ENCODE results near the gene SCRN1.
"Not testable (repeated sequence)": the region's sequence is repeated elsewhere in the genome, so short reads cannot be mapped to it uniquely, and the experiment has no call there.

The SCRN1 gene

DNA sequence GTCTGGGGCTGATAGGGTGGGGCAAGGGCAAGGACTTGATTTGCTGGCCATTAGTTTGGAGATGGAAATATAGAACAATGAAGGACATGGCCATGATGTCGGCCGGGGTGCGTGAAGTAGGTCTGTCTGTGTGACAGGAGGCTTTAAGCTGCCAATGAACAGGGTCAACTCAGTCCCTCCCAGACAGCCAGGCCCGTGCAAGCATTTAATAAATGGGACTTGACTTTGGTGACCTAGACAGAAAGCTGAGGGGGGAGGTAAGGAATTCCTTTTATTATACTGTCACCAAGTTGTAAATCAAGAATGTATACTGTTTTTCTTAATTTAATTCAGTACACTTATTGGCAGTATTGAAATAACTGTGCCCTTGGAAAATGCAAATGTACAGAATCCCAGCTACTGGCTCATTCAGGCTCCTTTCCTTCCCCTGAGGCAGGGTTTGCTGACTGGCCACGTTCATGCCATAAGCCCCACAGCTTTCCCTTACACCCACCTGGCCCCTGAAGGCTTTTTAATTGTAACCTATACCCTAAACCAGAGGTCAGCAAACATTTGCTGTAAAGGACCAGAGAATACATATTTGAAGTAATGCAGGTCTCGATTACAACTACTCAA is 96.1 kb downstream of the SCRN1 start:
- in situ Hi-C loops (cut with MboI; ENCODE audit: low sequenced_read_pairs): no loop called here
- no peak overlapping the region for H3K4me3 ChIP-seq
- peak; percentile 74 to 89 for DNase-seq (ENCODE audit: low spot score in 2 of 2)
- H3K27me3 ChIP-seq (ENCODE audit: low read depth): no peaks in the 10 kb centered on the region
- H3K36me3 ChIP-seq (replicated peaks): peaks cover 19% of the 10 kb centered on the region
- no peaks in the 10 kb centered on the region; the same call in 1 of the 2 replicates for H3K9me3 ChIP-seq
- peaks cover 15% of the 10 kb centered on the region for H3K4me1 ChIP-seq

DNA sequence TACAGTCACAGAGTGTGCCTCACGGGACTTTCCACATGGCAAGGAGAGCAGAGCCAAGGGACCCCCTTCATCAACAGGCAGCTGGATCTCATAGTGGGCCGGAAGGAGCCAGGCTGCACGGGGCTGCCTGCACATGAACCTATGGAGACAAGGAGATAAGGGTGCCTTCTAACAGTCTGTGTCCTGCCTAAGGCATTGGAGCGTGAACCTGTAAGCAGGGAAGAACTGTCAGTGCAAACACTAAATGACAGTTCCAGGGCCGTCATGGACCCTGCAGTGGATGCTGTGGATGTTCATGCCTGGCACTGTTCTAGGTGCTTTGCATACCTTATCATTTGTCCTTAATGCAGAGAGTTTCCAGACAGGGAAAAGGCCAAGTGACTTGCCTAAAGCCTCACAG is 97.4 kb downstream of the SCRN1 start:
- Histone ChIP-seq H3K9me3 (no peaks in the 10 kb centered on the region; the same call in 1 of the 2 replicates), H3K4me1 (peaks cover 15% of the 10 kb centered on the region), H3K36me3 (replicated peaks) (peaks cover 17% of the 10 kb centered on the region), H3K4me3 (no peak overlapping the region), H3K27me3 (ENCODE audit: low read depth) (no peaks in the 10 kb centered on the region)
- in situ Hi-C loops (cut with MboI; ENCODE audit: low sequenced_read_pairs): no loop called here
- DNase-seq (ENCODE audit: low spot score in 2 of 2): no peak

DNA sequence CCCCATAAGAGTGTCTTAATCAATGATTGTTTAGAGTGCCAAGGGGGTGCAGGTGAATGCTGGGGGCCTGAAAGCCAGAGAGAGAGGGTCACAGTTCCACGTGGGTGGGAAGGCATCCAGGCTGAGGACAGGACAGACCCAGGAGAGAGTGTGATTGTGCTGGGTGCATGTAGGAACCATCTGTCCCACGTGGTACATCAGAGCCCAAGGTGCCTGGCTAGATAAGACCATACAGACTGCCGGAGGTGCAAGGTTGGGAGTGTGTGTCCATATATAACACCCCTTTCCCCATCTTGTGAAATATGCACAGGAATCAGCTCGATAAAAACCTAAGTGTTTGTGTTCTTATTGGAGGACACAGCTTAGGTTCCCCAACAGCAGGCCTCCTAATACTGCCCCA is 97.8 kb downstream of the SCRN1 start:
- no peak for DNase-seq (ENCODE audit: low spot score in 2 of 2)

GRCh38 chr7:29890786-29891185 is 98.8 kb downstream of the SCRN1 start:
- H3K27me3 ChIP-seq (ENCODE audit: low read depth); H3K9me3 ChIP-seq; in situ Hi-C loops (cut with MboI; ENCODE audit: low sequenced_read_pairs); H3K4me3 ChIP-seq; DNase-seq (ENCODE audit: low spot score in 2 of 2): not testable (repeated sequence)
- peaks cover 12% of the 10 kb centered on the region for H3K36me3 ChIP-seq (replicated peaks)
- peaks cover 15% of the 10 kb centered on the region for H3K4me1 ChIP-seq

More for the DNA sequence above, 97.8 kb downstream of the SCRN1 start:
- no peaks in the 10 kb centered on the region; the same call in 1 of the 2 replicates for H3K9me3 ChIP-seq
- in situ Hi-C loops (cut with MboI; ENCODE audit: low sequenced_read_pairs): no loop called here
- no peaks in the 10 kb centered on the region for H3K27me3 ChIP-seq (ENCODE audit: low read depth)
- peaks cover 12% of the 10 kb centered on the region for H3K36me3 ChIP-seq (replicated peaks)
- peaks cover 15% of the 10 kb centered on the region for H3K4me1 ChIP-seq
- no peak overlapping the region for H3K4me3 ChIP-seq

GRCh38 chr7:29890251-29890650 is 99.3 kb downstream of the SCRN1 start:
- H3K36me3 ChIP-seq (replicated peaks): peaks cover 12% of the 10 kb centered on the region
- H3K9me3 ChIP-seq: no peaks in the 10 kb centered on the region
- no peaks in the 10 kb centered on the region for H3K27me3 ChIP-seq (ENCODE audit: low read depth)
- no peak overlapping the region for H3K4me3 ChIP-seq
- DNase-seq (ENCODE audit: low spot score in 2 of 2): no peak
- H3K4me1 ChIP-seq: peaks cover 15% of the 10 kb centered on the region
- in situ Hi-C loops (cut with MboI; ENCODE audit: low sequenced_read_pairs): no loop called here

DNA sequence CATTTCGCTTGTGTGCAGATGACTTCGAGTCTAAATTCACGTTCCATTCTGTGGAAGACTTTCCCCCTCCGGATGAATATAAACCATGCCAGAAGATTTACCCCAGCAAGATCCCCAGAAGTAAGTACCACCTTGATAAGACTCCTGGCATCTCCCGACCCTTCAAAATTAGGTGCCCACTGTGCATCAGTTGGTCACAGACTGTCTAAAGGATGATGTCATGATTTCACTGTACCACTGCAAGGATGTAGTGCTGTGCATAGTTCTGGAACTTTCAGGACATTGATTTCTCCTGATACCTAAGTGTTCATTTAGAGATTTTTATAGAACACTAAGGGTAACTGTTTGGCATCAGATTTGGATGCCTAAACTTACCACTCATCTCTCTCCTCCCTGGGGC is 100.3 kb downstream of the SCRN1 start:
- Histone ChIP-seq H3K9me3 (no peaks in the 10 kb centered on the region), H3K4me1 (peaks cover 14% of the 10 kb centered on the region)
- in situ Hi-C loops (cut with MboI; ENCODE audit: low sequenced_read_pairs): no loop called here

GRCh38 chr7:29888006-29888405 is 101.6 kb downstream of the SCRN1 start:
- Histone ChIP-seq H3K4me3 (no peak overlapping the region), H3K27me3 (ENCODE audit: low read depth) (no peaks in the 10 kb centered on the region), H3K36me3 (replicated peaks) (peaks cover 12% of the 10 kb centered on the region), H3K9me3 (no peaks in the 10 kb centered on the region), H3K4me1 (peaks cover 4% of the 10 kb centered on the region)
- no peak for DNase-seq (ENCODE audit: low spot score in 2 of 2)
- in situ Hi-C loops (cut with MboI; ENCODE audit: low sequenced_read_pairs): no loop called here

More for the DNA sequence above, 100.3 kb downstream of the SCRN1 start:
- Histone ChIP-seq H3K4me3 (no peak overlapping the region), H3K27me3 (ENCODE audit: low read depth) (no peaks in the 10 kb centered on the region), H3K36me3 (replicated peaks) (peaks cover 12% of the 10 kb centered on the region)
- DNase-seq (ENCODE audit: low spot score in 2 of 2): no peak

GRCh38 chr7:29886827-29887226 is 102.8 kb downstream of the SCRN1 start:
- no peak for DNase-seq (ENCODE audit: low spot score in 2 of 2)
- in situ Hi-C loops (cut with MboI; ENCODE audit: low sequenced_read_pairs): no loop called here

DNA sequence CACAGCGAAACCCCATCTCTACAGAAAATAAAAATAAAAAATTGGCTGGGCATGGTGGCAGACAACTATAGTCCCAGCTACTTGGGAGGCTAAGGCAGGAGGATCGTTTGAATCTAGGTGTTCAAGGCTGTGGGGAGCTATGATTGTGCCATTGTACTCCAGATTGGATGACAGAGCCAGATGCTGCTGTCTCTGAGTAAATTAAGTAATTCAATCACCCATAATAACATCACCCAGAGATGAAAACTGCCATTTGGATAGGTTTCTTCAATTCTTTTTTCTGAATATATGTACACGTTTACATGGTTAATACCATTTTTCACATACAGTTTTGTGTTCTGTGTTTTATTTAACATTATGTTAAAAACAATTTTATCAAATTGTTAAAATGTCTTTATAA is 104.0 kb downstream of the SCRN1 start:
- Histone ChIP-seq H3K36me3 (replicated peaks) (peaks cover 12% of the 10 kb centered on the region), H3K27me3 (ENCODE audit: low read depth) (no peaks in the 10 kb centered on the region), H3K4me3 (no peak overlapping the region), H3K4me1 (no peaks in the 10 kb centered on the region), H3K9me3 (no peaks in the 10 kb centered on the region)
- DNase-seq (ENCODE audit: low spot score in 2 of 2): no peak
- in situ Hi-C loops (cut with MboI; ENCODE audit: low sequenced_read_pairs): no loop called here

More at GRCh38 chr7:29886827-29887226, 102.8 kb downstream of the SCRN1 start:
- no peaks in the 10 kb centered on the region for H3K27me3 ChIP-seq (ENCODE audit: low read depth)
- no peaks in the 10 kb centered on the region for H3K4me1 ChIP-seq
- H3K4me3 ChIP-seq: no peak overlapping the region
- H3K36me3 ChIP-seq (replicated peaks): peaks cover 12% of the 10 kb centered on the region
- H3K9me3 ChIP-seq: no peaks in the 10 kb centered on the region

GRCh38 chr7:29884399-29885272 is 105.0 kb downstream of the SCRN1 start:
- Histone ChIP-seq H3K4me1 (no peaks in the 10 kb centered on the region), H3K4me3 (no peak overlapping the region), H3K9me3 (no peaks in the 10 kb centered on the region), H3K27me3 (ENCODE audit: low read depth) (no peaks in the 10 kb centered on the region), H3K36me3 (replicated peaks) (peaks cover 9% of the 10 kb centered on the region)
- no peak for DNase-seq (ENCODE audit: low spot score in 2 of 2)
- in situ Hi-C loops (cut with MboI; ENCODE audit: low sequenced_read_pairs): no loop called here

DNA sequence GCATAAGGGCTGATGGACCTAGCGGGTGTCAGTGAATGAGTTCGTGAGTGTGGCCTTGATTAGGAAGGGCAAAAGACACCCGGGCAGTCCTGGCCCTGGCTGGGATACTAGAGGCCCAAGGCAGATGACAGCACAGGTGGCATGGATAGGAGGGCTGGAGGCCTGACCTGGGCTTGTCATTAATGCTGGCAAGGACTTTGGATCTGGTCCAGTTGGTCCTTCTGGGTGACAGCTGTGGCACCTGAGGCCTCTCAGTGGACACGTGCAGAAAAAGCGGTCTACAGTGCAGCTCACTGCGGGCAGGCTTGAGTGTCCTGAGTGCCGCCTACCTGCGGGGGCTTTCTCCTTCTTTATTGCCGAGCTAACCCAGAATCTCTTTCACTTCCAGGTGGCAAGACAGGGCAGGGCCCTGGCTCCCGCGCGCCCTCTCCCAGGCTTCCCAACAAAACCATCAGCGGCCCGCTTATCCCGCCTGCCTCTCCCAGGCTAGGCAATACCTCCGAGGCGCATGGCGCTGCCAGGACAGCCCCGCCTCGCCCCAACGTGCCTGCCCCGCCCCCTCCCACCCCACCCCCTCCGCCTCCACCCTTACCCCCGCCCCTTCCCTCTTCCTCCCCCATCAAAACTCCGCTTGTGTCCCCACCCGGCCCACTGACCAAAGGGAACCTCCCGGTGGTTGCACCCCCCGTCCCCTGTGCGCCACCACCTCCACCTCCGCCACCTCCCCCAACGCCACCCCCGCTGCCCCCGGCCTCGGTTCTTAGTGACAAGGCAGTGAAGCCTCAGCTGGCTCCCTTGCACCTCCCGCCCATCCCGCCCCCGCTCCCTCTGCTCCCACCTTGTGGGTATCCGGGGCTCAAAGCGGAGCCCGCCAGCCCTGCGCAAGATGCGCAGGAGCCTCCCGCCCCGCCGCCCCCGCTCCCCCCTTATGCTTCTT is 105.9 kb downstream of the SCRN1 start:
- Histone ChIP-seq H3K4me1 (no peaks in the 10 kb centered on the region), H3K27me3 (ENCODE audit: low read depth) (no peaks in the 10 kb centered on the region), H3K9me3 (no peaks in the 10 kb centered on the region), H3K4me3 (no peak overlapping the region), H3K36me3 (replicated peaks) (peaks cover 6% of the 10 kb centered on the region; the same call in 1 of the 2 replicates)
- DNase-seq (ENCODE audit: low spot score in 2 of 2): no peak
- in situ Hi-C loops (cut with MboI; ENCODE audit: low sequenced_read_pairs): no loop called here

DNA sequence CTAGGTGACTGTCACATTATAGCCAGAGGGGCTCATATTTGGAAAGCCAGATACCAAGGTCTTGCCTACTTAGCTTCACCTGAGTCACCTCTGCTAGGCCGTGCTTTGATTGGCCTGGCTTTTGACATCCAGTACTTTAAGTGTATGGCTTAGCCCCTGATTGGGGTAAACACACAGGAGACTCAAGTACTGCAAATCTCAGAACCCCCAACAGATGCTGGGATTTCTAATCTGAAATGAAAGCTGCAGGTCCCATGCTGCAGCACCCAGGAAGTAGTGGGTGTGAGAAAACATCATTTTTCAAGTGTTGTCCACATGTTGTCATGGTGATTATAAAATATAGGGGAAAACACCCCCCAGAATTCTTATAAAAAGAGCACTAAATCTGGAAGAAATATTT is 107.1 kb downstream of the SCRN1 start:
- Histone ChIP-seq H3K4me3 (no peak overlapping the region), H3K27me3 (ENCODE audit: low read depth) (no peaks in the 10 kb centered on the region), H3K4me1 (no peaks in the 10 kb centered on the region), H3K9me3 (no peaks in the 10 kb centered on the region), H3K36me3 (replicated peaks) (peaks cover 6% of the 10 kb centered on the region; the same call in 1 of the 2 replicates)
- in situ Hi-C loops (cut with MboI; ENCODE audit: low sequenced_read_pairs): no loop called here
- DNase-seq (ENCODE audit: low spot score in 2 of 2): no peak

GRCh38 chr7:29881724-29882123 is 107.9 kb downstream of the SCRN1 start:
- no peak overlapping the region for H3K4me3 ChIP-seq
- H3K9me3 ChIP-seq: no peaks in the 10 kb centered on the region
- in situ Hi-C loops (cut with MboI; ENCODE audit: low sequenced_read_pairs): no loop called here
- no peaks in the 10 kb centered on the region for H3K27me3 ChIP-seq (ENCODE audit: low read depth)
- no peak for DNase-seq (ENCODE audit: low spot score in 2 of 2)
- no peaks in the 10 kb centered on the region for H3K4me1 ChIP-seq
- peaks cover 6% of the 10 kb centered on the region; the same call in 1 of the 2 replicates for H3K36me3 ChIP-seq (replicated peaks)
